ENCODE measurements around the gene VPS16. TPM values are rescaled to one million over a fixed set of nuclear protein-coding genes. Genes with fewer than 3 reads are reported as not detected.

Gene VPS16
- total RNA-seq, 1 donor from 2014 or later, result 32.7 TPM

DNA sequence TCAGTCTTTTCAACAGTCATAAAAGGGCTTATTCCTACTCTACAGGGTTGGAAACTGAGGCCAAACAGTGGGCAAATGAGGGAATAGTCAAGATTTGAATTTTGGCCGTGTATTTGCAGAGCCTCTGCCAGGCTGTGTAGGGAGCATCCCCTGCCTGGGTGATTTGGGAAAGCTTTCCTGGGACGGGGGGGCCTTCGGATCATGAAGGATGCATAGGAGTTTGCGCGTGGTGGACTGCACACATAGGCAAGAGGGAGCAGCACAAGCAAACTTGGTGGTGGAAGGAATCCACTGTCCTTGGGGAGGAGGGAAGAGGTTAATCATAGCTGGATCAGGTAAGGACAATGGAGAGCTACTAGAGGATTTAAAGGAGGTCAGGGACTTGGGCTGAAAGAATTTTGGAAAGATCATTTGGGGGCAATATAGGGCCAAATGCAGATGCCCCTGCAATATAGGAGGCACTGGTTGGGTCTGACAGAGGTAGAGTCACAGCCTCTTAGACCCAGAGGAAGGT, 35.2 kb downstream of the VPS16 start:
- TF ChIP-seq, protein P1, sequence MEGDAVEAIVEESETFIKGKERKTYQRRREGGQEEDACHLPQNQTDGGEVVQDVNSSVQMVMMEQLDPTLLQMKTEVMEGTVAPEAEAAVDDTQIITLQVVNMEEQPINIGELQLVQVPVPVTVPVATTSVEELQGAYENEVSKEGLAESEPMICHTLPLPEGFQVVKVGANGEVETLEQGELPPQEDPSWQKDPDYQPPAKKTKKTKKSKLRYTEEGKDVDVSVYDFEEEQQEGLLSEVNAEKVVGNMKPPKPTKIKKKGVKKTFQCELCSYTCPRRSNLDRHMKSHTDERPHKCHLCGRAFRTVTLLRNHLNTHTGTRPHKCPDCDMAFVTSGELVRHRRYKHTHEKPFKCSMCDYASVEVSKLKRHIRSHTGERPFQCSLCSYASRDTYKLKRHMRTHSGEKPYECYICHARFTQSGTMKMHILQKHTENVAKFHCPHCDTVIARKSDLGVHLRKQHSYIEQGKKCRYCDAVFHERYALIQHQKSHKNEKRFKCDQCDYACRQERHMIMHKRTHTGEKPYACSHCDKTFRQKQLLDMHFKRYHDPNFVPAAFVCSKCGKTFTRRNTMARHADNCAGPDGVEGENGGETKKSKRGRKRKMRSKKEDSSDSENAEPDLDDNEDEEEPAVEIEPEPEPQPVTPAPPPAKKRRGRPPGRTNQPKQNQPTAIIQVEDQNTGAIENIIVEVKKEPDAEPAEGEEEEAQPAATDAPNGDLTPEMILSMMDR (IDR thresholded peaks at IDR 0.05), result no peak
- Mint-ChIP-seq H3K36me3 (ENCODE audit: low read depth) (no peaks in the 10 kb centered on the region), H3K4me1 (ENCODE audit: low read depth) (peaks cover 44% of the 10 kb centered on the region), H3K9me3 (ENCODE audit: low read depth) (no peaks in the 10 kb centered on the region), H3K27ac (ENCODE audit: unreplicated experiment) (no peak overlapping the region), H3K4me3 (ENCODE audit: unreplicated experiment) (no peak overlapping the region), H3K27me3 (ENCODE audit: low read depth) (no peaks in the 10 kb centered on the region)
- no peak for DNase-seq (ENCODE audit: low spot score)

DNA sequence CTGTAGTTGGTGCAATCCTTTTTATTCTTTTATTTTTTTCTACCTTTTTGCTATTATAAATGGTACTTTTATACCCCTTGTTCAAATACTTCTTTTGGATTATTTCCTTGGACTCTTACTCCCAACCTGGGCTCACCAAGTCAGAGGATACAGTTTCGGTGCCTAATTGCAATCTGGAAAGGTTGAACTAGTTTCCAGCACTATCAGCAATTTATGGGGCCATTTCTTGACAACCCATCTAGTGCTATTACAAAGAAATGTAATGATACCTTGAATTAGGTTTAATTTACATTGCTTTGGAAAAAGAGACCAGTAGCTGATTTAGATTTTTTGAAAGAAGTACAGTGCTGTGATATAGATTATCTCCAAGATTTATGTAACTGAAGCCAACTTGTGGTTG, 38.0 kb downstream of the VPS16 start:
- H3K4me1 Mint-ChIP-seq (ENCODE audit: low read depth), result peaks cover 30% of the 10 kb centered on the region
- H3K27ac Mint-ChIP-seq (ENCODE audit: unreplicated experiment), result no peak overlapping the region
- DNase-seq (ENCODE audit: low spot score), result no peak
- TF ChIP-seq, protein P1 (IDR thresholded peaks at IDR 0.05), result no peak
- H3K27me3 Mint-ChIP-seq (ENCODE audit: low read depth), result no peaks in the 10 kb centered on the region
- H3K9me3 Mint-ChIP-seq (ENCODE audit: low read depth), result no peaks in the 10 kb centered on the region
- no peak overlapping the region for H3K4me3 Mint-ChIP-seq (ENCODE audit: unreplicated experiment)
- H3K36me3 Mint-ChIP-seq (ENCODE audit: low read depth), result no peaks in the 10 kb centered on the region

DNA sequence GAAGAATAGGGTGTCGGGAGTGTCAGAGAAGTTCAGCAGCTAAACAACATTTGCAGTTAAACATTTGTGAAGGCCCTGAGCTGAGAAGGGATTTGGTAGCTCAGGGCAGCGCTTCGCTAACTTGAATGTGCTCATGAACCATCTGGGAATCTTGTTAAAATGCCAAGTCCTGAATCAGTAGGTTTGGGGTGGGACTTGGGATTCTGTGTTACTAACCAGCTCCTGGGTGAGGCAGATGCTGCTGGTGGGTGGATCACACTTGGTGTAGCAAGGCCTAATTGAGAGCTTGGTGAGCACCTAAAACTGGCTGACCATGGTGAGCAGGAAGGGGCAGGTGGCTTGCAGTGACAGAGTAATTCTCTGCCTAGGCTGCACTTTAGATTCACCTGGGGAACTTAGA, 38.6 kb downstream of the VPS16 start:
- no peak for DNase-seq (ENCODE audit: low spot score)
- H3K4me1 Mint-ChIP-seq (ENCODE audit: low read depth), result peaks cover 32% of the 10 kb centered on the region
- no peaks in the 10 kb centered on the region for H3K27me3 Mint-ChIP-seq (ENCODE audit: low read depth)
- no peak overlapping the region for H3K4me3 Mint-ChIP-seq (ENCODE audit: unreplicated experiment)
- no peak overlapping the region for H3K27ac Mint-ChIP-seq (ENCODE audit: unreplicated experiment)
- no peaks in the 10 kb centered on the region for H3K36me3 Mint-ChIP-seq (ENCODE audit: low read depth)
- H3K9me3 Mint-ChIP-seq (ENCODE audit: low read depth), result no peaks in the 10 kb centered on the region
- TF ChIP-seq, protein P1 (IDR thresholded peaks at IDR 0.05), result no peak

DNA sequence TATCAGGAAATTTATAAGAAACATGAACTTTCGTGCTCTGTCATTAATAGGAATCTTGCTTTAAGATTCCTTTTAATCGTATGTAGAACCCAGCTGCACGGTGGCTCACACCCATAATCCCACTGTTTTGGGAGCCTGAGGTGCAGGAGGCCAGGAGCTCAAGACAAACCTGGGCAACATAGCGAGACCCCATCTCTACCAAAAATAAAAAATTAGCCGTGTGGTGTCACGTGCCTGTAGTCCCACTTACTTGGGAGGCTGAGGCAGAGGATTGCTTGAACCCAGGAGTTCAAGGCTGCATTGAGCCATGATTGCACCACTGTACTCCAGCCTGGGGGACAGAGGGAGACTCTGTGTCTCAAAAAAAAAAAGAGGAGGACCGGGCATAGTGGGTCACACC, 40.1 kb downstream of the VPS16 start:
- no peaks in the 10 kb centered on the region for H3K9me3 Mint-ChIP-seq (ENCODE audit: low read depth)
- H3K4me1 Mint-ChIP-seq (ENCODE audit: low read depth), result peaks cover 25% of the 10 kb centered on the region
- no peaks in the 10 kb centered on the region for H3K27me3 Mint-ChIP-seq (ENCODE audit: low read depth)
- H3K4me3 Mint-ChIP-seq (ENCODE audit: unreplicated experiment), result no peak overlapping the region
- TF ChIP-seq, protein P1 (IDR thresholded peaks at IDR 0.05), result no peak
- no peak for DNase-seq (ENCODE audit: low spot score)
- no peaks in the 10 kb centered on the region for H3K36me3 Mint-ChIP-seq (ENCODE audit: low read depth)
- no peak overlapping the region for H3K27ac Mint-ChIP-seq (ENCODE audit: unreplicated experiment)

DNA sequence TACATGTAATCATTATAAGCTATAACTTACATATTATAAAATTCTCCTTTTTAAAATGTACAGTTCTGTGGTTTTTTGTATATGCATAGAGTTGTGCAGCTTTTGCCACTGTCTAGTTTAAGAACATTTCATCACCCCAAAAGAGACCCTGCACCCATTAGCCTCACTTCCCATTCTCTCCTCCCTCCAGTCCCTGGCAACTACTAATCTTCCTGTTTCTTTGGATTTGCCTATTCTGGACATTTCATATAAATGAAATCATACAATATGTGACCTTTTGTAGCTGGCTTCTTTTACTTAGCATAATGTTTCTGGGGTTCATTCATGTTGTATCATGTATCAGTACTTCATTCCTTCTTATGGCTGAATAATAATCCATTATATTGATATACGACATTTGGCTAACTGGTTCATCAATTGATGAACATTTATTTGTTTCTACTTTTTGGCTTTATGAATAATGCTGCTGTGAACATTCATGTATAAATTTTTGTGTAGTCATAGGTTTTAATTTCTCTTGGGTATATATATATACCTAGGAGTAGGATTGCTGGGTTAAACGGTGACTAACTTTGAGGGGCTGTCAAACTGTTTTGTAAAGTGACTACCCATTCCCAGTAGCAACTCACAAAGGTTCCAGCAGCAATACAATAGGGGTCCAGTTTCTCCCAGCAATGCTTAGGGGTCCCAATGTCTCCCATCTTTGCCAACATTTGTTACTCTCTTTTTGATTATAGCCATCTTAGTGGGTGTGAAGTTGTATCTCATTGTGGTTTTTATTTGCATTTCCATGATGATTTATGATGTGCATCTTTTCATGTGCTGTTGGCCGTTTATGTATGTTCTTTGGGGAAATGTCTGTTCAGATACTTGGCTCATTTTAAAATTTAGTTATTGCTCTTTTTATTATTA, 43.4 kb downstream of the VPS16 start:
- H3K27ac Mint-ChIP-seq (ENCODE audit: unreplicated experiment), result no peak overlapping the region
- no peak for DNase-seq (ENCODE audit: low spot score)
- no peaks in the 10 kb centered on the region for H3K36me3 Mint-ChIP-seq (ENCODE audit: low read depth)
- TF ChIP-seq, protein P1 (IDR thresholded peaks at IDR 0.05), result no peak
- H3K27me3 Mint-ChIP-seq (ENCODE audit: low read depth), result no peaks in the 10 kb centered on the region
- H3K4me1 Mint-ChIP-seq (ENCODE audit: low read depth), result peaks cover 10% of the 10 kb centered on the region
- H3K4me3 Mint-ChIP-seq (ENCODE audit: unreplicated experiment), result no peak overlapping the region
- no peaks in the 10 kb centered on the region for H3K9me3 Mint-ChIP-seq (ENCODE audit: low read depth)
